Brain microvascular endothelial cell (primary cell): ENCODE measurements around the gene OSTC.
A peak's percentile ranks its signal among the peaks of the same experiment; 100 is the strongest.

ENCODE experiments used
- DNase-seq: peaks from one replicate; pipeline ENCODE4 v3.0.0-alpha.2; 2020
- H3K27ac ChIP-seq: fragments of 250-450 bp; sonication (Bioruptor Pico); 2 replicates; pipeline ENCODE4 v1.5.1; 2020; ENCODE audit warnings: mild to moderate bottlenecking, moderate library complexity
- H3K27me3 ChIP-seq: fragments of 250-450 bp; sonication (Bioruptor Pico); replicated peaks from 2 replicates; pipeline ENCODE4 v1.5.1; 2020; ENCODE audit warnings: mild to moderate bottlenecking
- H3K36me3 ChIP-seq: fragments of 250-450 bp; sonication (Bioruptor Pico); replicated peaks from 2 replicates; pipeline ENCODE4 v1.5.1; 2020; ENCODE audit warnings: mild to moderate bottlenecking
- H3K4me3 ChIP-seq: 2 replicates; pipeline ENCODE4 v1.5.1; 2011; ENCODE audit warnings: low read depth, mild to moderate bottlenecking, control low read depth, low read length, moderate library complexity
- CTCF ChIP-seq: IDR thresholded peaks from 2 replicates; pipeline ENCODE4 v1.5.1; 2011; ENCODE audit warnings: low read depth, mild to moderate bottlenecking, moderate library complexity, low read length, control low read depth, inconsistent platforms; ENCODE audit errors: missing control alignments
- in situ Hi-C: cut with HindIII; loops from 2 replicates; pipeline ENCODE4 v1.10.0; 2017; ENCODE audit warnings: low sequenced_read_pairs, low pct_ligation_motif_present

The OSTC gene

DNA sequence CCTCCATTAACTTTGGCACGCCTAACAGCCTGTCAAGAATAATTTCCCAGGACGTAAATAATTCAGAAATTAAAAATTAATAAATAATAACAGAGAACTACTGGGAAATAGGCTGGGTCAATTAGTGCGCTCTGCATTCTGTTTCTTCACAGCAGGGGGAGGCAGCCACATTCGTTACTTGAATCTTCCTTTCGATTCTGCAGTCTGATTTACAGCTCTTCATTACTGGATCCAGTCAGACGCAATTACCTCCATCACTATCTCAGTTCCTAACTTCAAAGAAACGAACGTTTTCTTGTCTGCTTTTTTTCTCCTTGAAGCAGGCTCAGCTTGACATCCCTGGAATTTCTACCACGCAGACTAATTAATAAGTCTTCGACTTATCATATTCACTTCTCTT lies 39.0 kb upstream of the OSTC start:
- Histone ChIP-seq H3K4me3 (peak overlapping the region; percentile 33), H3K27ac (no peak overlapping the region), H3K27me3 (no peaks in the 10 kb centered on the region), H3K36me3 (no peaks in the 10 kb centered on the region)
- peak; percentile 46 for TF ChIP-seq CTCF
- DNase-seq, result no peak
- in situ Hi-C loops, result no loop called here

DNA sequence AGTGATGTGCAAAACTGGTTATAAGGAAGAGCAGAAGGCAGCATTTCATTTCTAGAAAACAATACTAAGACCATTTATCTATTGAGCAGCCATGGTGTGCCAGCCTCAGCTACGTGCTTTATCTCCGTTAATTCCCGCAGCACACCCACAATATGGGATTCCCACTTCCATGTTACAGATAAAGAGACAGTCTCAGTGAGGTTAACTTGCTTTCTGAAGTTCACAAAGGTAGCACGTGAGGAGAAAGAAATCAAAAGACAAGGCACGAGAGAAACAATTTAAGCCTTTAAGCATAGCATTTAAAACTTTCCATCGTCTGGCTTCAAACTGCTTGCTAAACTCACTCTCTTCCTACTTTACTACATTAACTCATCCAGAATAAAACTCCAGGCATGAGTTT lies 38.0 kb upstream of the OSTC start:
- Histone ChIP-seq H3K4me3 (no peak overlapping the region), H3K27me3 (no peaks in the 10 kb centered on the region), H3K27ac (no peak overlapping the region), H3K36me3 (no peaks in the 10 kb centered on the region)
- in situ Hi-C loops, result no loop called here
- DNase-seq, result no peak
- TF ChIP-seq CTCF, result no peak

- no peaks in the 10 kb centered on the region for H3K27me3 ChIP-seq
- in situ Hi-C loops, result no loop called here
- no peak for TF ChIP-seq CTCF
- no peak overlapping the region for H3K27ac ChIP-seq
- peaks cover 33% of the 10 kb centered on the region for H3K36me3 ChIP-seq
- DNase-seq, result no peak
- H3K4me3 ChIP-seq, result peak overlapping the region; percentile 71
Observed at GRCh38 chr4:108619372-108620100, 30.9 kb upstream of the OSTC start.

GRCh38 chr4:108620101-108620932 lies 30.1 kb upstream of the OSTC start, which contains the start of gene RPL34:
Gene RPL34, plus strand, starts transcription at chr4:108620576. Its CDS starts 1,384 bp downstream, at chr4:108621960.
- no peak for TF ChIP-seq CTCF
- Histone ChIP-seq H3K27me3 (no peaks in the 10 kb centered on the region), H3K36me3 (peaks cover 40% of the 10 kb centered on the region), H3K4me3 (peak within 1 kb of the TSS; percentile 71), H3K27ac (peak within 1 kb of the TSS; percentile 91)
- in situ Hi-C loops, result no loop called here
- DNase-seq, result peak; percentile 96

- H3K27ac ChIP-seq, result peak overlapping the region; percentile 91
- peak overlapping the region; percentile 71 for H3K4me3 ChIP-seq
- peaks cover 49% of the 10 kb centered on the region for H3K36me3 ChIP-seq
- in situ Hi-C loops, result no loop called here
- no peak for DNase-seq
- H3K27me3 ChIP-seq, result no peaks in the 10 kb centered on the region
- no peak for TF ChIP-seq CTCF
Observed at GRCh38 chr4:108620933-108621905, 29.2 kb upstream of the OSTC start.
